Prostate gland (tissue), 2 donors: ENCODE measurements around the gene NAT14.

ENCODE experiments used
- CTCF ChIP-seq, 4 experiments: fragments of 200-600 bp in 2 of 4; fragments of 450-650 bp in 2 of 4; sonication (generic) in 2 of 4; IDR thresholded peaks; 1 replicate in 3 of 4; 2 replicates in 1 of 4; pipeline ENCODE4 v1.5.1; 2016 to 2019; ENCODE audit warnings: antibody characterized with exemption in 4 of 4, mild to moderate bottlenecking in 2 of 4, moderate library complexity in 2 of 4
- POLR2A ChIP-seq: fragments of 450-650 bp; IDR thresholded peaks from one replicate; pipeline ENCODE4 v1.6.1; 2016; ENCODE audit warnings: antibody characterized with exemption, mild to moderate bottlenecking

DNA sequence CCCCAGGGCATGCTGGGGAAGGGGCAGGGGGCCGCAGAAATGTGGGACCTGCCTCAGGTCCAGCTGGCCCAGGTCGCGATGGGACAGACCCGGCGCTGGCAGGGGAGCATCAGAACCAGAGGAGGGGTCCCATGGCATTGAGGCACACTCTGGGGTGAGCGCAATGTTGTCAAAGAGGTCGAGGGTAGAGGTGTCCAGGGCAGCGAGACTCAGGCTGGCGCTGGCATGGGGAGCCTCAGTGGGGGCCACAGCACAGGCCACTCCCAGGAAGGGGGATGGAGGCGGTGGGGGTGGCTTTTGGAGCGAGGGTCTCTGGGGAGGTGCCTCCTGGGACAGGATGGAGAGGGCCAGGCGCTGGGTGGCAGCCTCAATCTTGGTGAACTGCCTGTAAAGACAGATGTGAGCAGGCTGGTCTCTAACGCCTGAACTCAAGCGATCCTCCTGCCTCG lies 21.4 kb upstream of the NAT14 start:
- TF ChIP-seq CTCF (IDR thresholded peaks at IDR 0.05) (no peak), POLR2A (no peak)
